Measurements from ENCODE around the gene ZNF384. TPM values are rescaled to one million over a fixed set of nuclear protein-coding genes. Genes with fewer than 3 reads are reported as not detected.

Gene ZNF384
- total and polyA plus RNA-seq, 2 experiments from 2014 or later = 33.8 to 35.8 TPM

DNA sequence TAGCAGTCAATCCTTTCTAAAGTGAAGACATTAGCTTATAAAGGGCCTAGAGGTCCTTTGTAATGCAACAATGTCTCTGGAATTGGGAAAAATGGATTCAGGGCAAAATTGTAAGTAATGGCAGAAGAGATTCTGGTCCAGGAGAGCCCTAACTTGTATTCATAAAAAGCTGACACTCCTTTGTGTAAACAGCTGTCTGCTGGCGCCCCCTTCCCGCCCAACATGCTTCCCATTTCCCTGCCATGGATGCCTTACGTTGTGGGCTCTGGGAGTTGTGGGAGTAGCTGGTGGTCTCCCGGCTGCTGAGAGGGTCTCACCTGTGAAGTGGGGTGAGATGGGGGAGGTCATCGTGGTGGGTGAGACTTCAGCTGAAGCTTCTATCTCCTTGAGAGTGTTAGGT, 44.3 kb downstream of the ZNF384 start:
- Histone ChIP-seq H3K9me2 (replicated peaks; ENCODE audit: insufficient read depth) (no peaks in the 10 kb centered on the region), H3K9me3 (ENCODE audit: low read depth) (no peaks in the 10 kb centered on the region), H3K27me3 (no peaks in the 10 kb centered on the region), H3K4me1 (ENCODE audit: insufficient read depth) (no peaks in the 10 kb centered on the region), H3K4me2 (no peak overlapping the region), H3K36me3 (replicated peaks; ENCODE audit: insufficient read depth, low read depth) (no peaks in the 10 kb centered on the region), H3K27ac (no peak overlapping the region), H4K20me1 (ENCODE audit: insufficient read depth, poor library complexity, severe bottlenecking) (no peaks in the 10 kb centered on the region), H2AFZ (no peak overlapping the region), H3K79me2 (no peaks in the 10 kb centered on the region), H3K4me3 (no peak overlapping the region)
- 31% methylated on average over 5 of the region's 5 CpGs for WGBS (ENCODE audit: low lambda C conversion rate, missing lambda C conversion rate)
- TF ChIP-seq CTCF (IDR thresholded peaks at IDR 0.05; ENCODE audit: poor library complexity) (peak; percentile 48), EZH2phosphoT487 (IDR thresholded peaks at IDR 0.05; ENCODE audit: low read depth, severe bottlenecking, unreplicated experiment) (no peak)
- no peak for DNase-seq (ENCODE audit: low spot score)

- no peak overlapping the region for H3K4me2 ChIP-seq
- H3K9me2 ChIP-seq (replicated peaks; ENCODE audit: insufficient read depth) = no peaks in the 10 kb centered on the region
- DNase-seq (ENCODE audit: low spot score) = no peak
- no peaks in the 10 kb centered on the region for H4K20me1 ChIP-seq (ENCODE audit: insufficient read depth, poor library complexity, severe bottlenecking)
- H3K4me1 ChIP-seq (ENCODE audit: insufficient read depth) = no peaks in the 10 kb centered on the region
- no peaks in the 10 kb centered on the region for H3K9me3 ChIP-seq (ENCODE audit: low read depth)
- no peaks in the 10 kb centered on the region for H3K36me3 ChIP-seq (replicated peaks; ENCODE audit: insufficient read depth, low read depth)
- no peak overlapping the region for H3K4me3 ChIP-seq
- TF ChIP-seq EZH2 (IDR thresholded peaks at IDR 0.05; ENCODE audit: borderline replicate concordance) (no peak), EZH2phosphoT487 (IDR thresholded peaks at IDR 0.05; ENCODE audit: low read depth, severe bottlenecking, unreplicated experiment) (no peak), CTCF (IDR thresholded peaks at IDR 0.05; ENCODE audit: poor library complexity) (no peak)
- no peak overlapping the region for H3K27ac ChIP-seq
- H3K27me3 ChIP-seq = no peaks in the 10 kb centered on the region
- 83% methylated on average over 6 of the region's 6 CpGs for WGBS (ENCODE audit: low lambda C conversion rate, missing lambda C conversion rate)
- no peaks in the 10 kb centered on the region for H3K79me2 ChIP-seq
- no peak overlapping the region for H2AFZ ChIP-seq
These were observed 44.9 kb downstream of the ZNF384 start for GRCh38 chr12:6644257-6644596.

DNA sequence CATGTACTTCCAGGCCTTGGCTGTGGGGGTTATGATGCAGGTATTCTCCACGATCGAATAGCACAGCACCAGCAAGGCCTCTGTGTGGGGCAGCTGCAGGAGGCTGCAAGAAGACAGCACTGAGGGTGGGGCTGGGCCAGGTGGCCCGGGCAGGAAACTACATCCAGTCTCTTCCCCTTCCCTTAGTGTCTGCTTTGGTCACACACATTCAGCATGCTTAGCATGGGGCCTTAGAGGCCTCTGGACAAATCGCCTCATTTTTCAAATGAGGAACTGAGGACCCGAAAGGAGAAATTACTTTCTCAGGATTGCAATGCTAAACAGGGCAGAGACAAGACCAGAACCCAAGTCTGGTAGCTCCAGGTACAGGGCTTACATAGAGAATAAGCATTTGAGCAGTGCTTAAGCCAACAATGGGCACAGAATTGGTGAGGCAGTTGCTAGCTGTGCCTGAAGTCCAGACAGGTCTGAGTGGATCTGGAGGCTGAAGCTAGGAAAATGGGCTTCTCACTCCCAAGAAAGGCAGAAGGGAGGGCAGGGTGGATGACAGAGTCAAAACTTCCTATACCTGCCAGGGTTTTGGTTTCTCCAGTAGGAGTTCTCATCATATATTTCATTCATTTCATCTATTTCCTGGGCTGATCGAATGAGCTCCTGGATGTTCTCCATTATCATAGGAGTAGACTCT, 45.5 kb downstream of the ZNF384 start:
- H3K9me3 ChIP-seq (ENCODE audit: low read depth) = no peaks in the 10 kb centered on the region
- no peaks in the 10 kb centered on the region for H3K79me2 ChIP-seq
- H3K4me2 ChIP-seq = no peak overlapping the region
- H3K4me1 ChIP-seq (ENCODE audit: insufficient read depth) = no peaks in the 10 kb centered on the region
- H3K4me3 ChIP-seq = no peak overlapping the region
- TF ChIP-seq CTCF (IDR thresholded peaks at IDR 0.05; ENCODE audit: poor library complexity) (no peak), EZH2 (IDR thresholded peaks at IDR 0.05; ENCODE audit: borderline replicate concordance) (no peak), EZH2phosphoT487 (IDR thresholded peaks at IDR 0.05; ENCODE audit: low read depth, severe bottlenecking, unreplicated experiment) (no peak)
- no peak overlapping the region for H2AFZ ChIP-seq
- no peaks in the 10 kb centered on the region for H3K9me2 ChIP-seq (replicated peaks; ENCODE audit: insufficient read depth)
- H3K36me3 ChIP-seq (replicated peaks; ENCODE audit: insufficient read depth, low read depth) = no peaks in the 10 kb centered on the region
- DNase-seq (ENCODE audit: low spot score) = no peak
- WGBS (ENCODE audit: low lambda C conversion rate, missing lambda C conversion rate) = 91% methylated on average over 6 of the region's 6 CpGs
- no peaks in the 10 kb centered on the region for H3K27me3 ChIP-seq
- no peaks in the 10 kb centered on the region for H4K20me1 ChIP-seq (ENCODE audit: insufficient read depth, poor library complexity, severe bottlenecking)
- no peak overlapping the region for H3K27ac ChIP-seq
